Right lobe of liver (tissue), 4 donors: ENCODE measurements around the gene ABCA12.

Experiments used
- CTCF ChIP-seq, 4 donors: fragments of 200-600 bp in 3 of 4; fragments of 450-650 bp in 1 of 4; IDR thresholded peaks; one replicate each; pipeline versions ENCODE4 v1.5.1 to v1.8.0; 2016 to 2022; ENCODE audit warnings: antibody characterized with exemption in 4 of 4, mild to moderate bottlenecking in 2 of 4
- POLR2A ChIP-seq: fragments of 450-650 bp; IDR thresholded peaks from one replicate; pipeline ENCODE4 v1.6.1; 2017; ENCODE audit warnings: antibody characterized with exemption, mild to moderate bottlenecking
- donor health status: DM: no; HTN: no; CAD: no.
- donor health status: DM: no; HTN: no; CAD: no.
- donor health status: DM: no; HTN: yes; CAD: no.

GRCh38 chr2:214904634-214905033 is 233.8 kb downstream of the ABCA12 start:
- TF ChIP-seq CTCF (IDR thresholded peaks at IDR 0.05), result no peak
- no peak for TF ChIP-seq POLR2A
